Gastroesophageal sphincter (tissue), 3 donors: Measurements from ENCODE around the gene LGMN.

Source experiments
- CTCF ChIP-seq, 4 experiments: fragments of 200-600 bp in 2 of 4; fragments of 450-650 bp in 2 of 4; sonication (generic) in 1 of 4; IDR thresholded peaks; one replicate each; pipeline ENCODE4 v1.5.1; 2017 to 2019; ENCODE audit warnings: antibody characterized with exemption in 4 of 4, mild to moderate bottlenecking in 2 of 4, moderate library complexity in 2 of 4
- EP300 ChIP-seq: sonication (generic); formaldehyde crosslinking; IDR thresholded peaks from one replicate; pipeline ENCODE4 v1.6.1; 2017; ENCODE audit warnings: antibody characterized with exemption, mild to moderate bottlenecking
- POLR2A ChIP-seq, 2 donors: fragments of 450-650 bp; IDR thresholded peaks; one replicate each; pipeline ENCODE4 v1.6.1; 2017; ENCODE audit warnings: antibody characterized with exemption in 2 of 2, mild to moderate bottlenecking in 2 of 2, moderate library complexity in 1 of 2
- POLR2AphosphoS5 ChIP-seq: sonication (generic); formaldehyde crosslinking; IDR thresholded peaks from one replicate; pipeline ENCODE4 v1.6.1; 2017; ENCODE audit warnings: antibody characterized with exemption

GRCh38 chr14:92658684-92659083 is 89.7 kb downstream of the LGMN start:
- TF ChIP-seq POLR2A (IDR thresholded peaks at IDR 0.05) = no peak
- TF ChIP-seq POLR2AphosphoS5 = no peak
- no peak for TF ChIP-seq CTCF (IDR thresholded peaks at IDR 0.05)
- no peak for TF ChIP-seq EP300
